Psoas muscle (tissue), 8 donors: ENCODE results near the gene PUDP. TPM values are rescaled to one million over a fixed set of nuclear protein-coding genes. Genes with fewer than 3 reads are reported as not detected.

Experiments
- ATAC-seq, 4 donors: fragments of 200-7000 bp; cut with Tn5 transposase; one replicate each; pipeline ENCODE4 v1.9.1; 2020; ENCODE audit warnings: moderate library complexity in 3 of 4, mild to moderate bottlenecking in 2 of 4
- DNase-seq, 2 donors: peaks; one replicate each; pipeline ENCODE4 v3.0.0-alpha.2; 2020
- H3K27ac ChIP-seq: fragments of 200-600 bp; one replicate; pipeline ENCODE4 v1.8.0; 2022
- H3K27me3 ChIP-seq, 3 donors: fragments of 200-600 bp in 1 of 3; one replicate each; pipeline versions ENCODE4 v1.6.1 to v1.8.0; 2013 to 2022; ENCODE audit warnings: low read length in 2 of 3, mild to moderate bottlenecking in 2 of 3, moderate library complexity in 1 of 3; ENCODE audit not compliant: insufficient read depth in 3 of 3
- H3K36me3 ChIP-seq, 2 donors: fragments of 200-600 bp in 1 of 2; one replicate each; pipeline versions ENCODE4 v1.6.1 to v1.8.0; 2013 to 2022; ENCODE audit warnings: low read depth in 1 of 2, mild to moderate bottlenecking in 1 of 2, moderate library complexity in 1 of 2; ENCODE audit not compliant: insufficient read depth in 1 of 2
- H3K4me1 ChIP-seq: fragments of 200-600 bp; one replicate; pipeline ENCODE4 v1.8.0; 2022
- H3K4me3 ChIP-seq: fragments of 200-600 bp; one replicate; pipeline ENCODE4 v1.8.0; 2022; ENCODE audit warnings: mild to moderate bottlenecking
- H3K9me3 ChIP-seq: fragments of 200-600 bp; one replicate; pipeline ENCODE4 v1.8.0; 2022
- WGBS, 3 donors: extraction: QIAGEN DNeasy Blood & Tissue Kit; methylation state at CpG; one replicate each; pipeline versions ENCODE4 v1.1.6 to v1.1.7; 2013; 5-methylcytosine and 5-hydroxymethylcytosine counted together
- intact Hi-C, 2 donors: fragments of 100-400 bp; cut with DNase I; formaldehyde crosslinking; loops; one replicate each; pipeline versions ENCODE4 v1.11.0 to v1.14.2; 2022
- polyA plus RNA-seq, 3 donors: library from polyadenylated mRNA; stranded (reverse); fragments of 200-250 nt; gene quantifications; one replicate each; pipeline ENCODE4 v1.2.3, GENCODE V29; 2013
- total RNA-seq, 4 donors: library from RNA; stranded (reverse); fragmentation: NEBNext Ultra II Directional in 2 of 4; extraction: Animal tissue kit (Norgen Biotek cat#: 25700) in 2 of 4; gene quantifications; one replicate each; pipeline versions ENCODE4 v1.2.1 to v1.2.4, GENCODE V29; 2021 to 2023
- TF ChIP-seq, protein P1 (sequence below): fragments of 200-600 bp; IDR thresholded peaks from one replicate; pipeline ENCODE4 v1.8.0; 2022; ENCODE audit warnings: antibody characterized with exemption
- donor health status: healthy with polysubstance abuse.
- donor health status: DM: no; HTN: no; CAD: no; lungs with moderate emphysema.
- donor health status: Bipolar disorder and iron deficiency.
- donor health status: healthy.
- donor health status: DM: yes; HTN: yes; CAD: no.
- donor health status: DM: no; HTN: no; CAD: no.
- donor health status: DM: no; HTN: no; CAD: no.
- donor health status: DM: yes; HTN: yes; CAD: no.

PUDP gene
- total and polyA plus RNA-seq, 7 donors = 17.2 to 34.0 (median 21.4) TPM

DNA sequence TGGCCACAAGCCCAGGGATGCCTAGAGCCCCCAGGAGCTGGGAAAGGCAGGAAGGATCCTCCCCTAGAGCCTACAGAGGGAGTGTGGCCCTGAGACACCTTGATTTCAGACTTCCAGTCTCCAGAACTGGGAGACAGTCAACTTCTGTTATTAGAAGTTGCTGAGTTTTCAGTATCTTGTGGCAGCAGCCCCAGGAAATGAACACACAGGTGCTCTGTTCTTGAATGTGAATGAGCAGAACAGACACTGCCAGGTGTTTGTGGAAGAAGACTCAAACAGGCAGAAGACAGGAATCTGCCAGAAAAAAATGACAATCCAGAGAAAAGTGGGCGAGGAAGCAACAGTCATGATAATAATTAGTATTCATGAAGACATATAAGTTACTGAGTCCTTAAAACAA is 64.9 kb downstream of the PUDP start:
- no peak for DNase-seq
- Histone ChIP-seq H3K4me3 (no peak overlapping the region), H3K27me3 (no peaks in the 10 kb centered on the region), H3K36me3 (no peaks in the 10 kb centered on the region), H3K4me1 (peaks cover 5% of the 10 kb centered on the region), H3K27ac (no peak overlapping the region), H3K9me3 (no peaks in the 10 kb centered on the region)
- ATAC-seq = no peak
- TF ChIP-seq, protein P1, sequence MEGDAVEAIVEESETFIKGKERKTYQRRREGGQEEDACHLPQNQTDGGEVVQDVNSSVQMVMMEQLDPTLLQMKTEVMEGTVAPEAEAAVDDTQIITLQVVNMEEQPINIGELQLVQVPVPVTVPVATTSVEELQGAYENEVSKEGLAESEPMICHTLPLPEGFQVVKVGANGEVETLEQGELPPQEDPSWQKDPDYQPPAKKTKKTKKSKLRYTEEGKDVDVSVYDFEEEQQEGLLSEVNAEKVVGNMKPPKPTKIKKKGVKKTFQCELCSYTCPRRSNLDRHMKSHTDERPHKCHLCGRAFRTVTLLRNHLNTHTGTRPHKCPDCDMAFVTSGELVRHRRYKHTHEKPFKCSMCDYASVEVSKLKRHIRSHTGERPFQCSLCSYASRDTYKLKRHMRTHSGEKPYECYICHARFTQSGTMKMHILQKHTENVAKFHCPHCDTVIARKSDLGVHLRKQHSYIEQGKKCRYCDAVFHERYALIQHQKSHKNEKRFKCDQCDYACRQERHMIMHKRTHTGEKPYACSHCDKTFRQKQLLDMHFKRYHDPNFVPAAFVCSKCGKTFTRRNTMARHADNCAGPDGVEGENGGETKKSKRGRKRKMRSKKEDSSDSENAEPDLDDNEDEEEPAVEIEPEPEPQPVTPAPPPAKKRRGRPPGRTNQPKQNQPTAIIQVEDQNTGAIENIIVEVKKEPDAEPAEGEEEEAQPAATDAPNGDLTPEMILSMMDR = no peak
- intact Hi-C loops = no loop called here
- 85 to 100% (median 90%) methylated on average over 1 of the region's 1 CpG for WGBS, 3 donors

DNA sequence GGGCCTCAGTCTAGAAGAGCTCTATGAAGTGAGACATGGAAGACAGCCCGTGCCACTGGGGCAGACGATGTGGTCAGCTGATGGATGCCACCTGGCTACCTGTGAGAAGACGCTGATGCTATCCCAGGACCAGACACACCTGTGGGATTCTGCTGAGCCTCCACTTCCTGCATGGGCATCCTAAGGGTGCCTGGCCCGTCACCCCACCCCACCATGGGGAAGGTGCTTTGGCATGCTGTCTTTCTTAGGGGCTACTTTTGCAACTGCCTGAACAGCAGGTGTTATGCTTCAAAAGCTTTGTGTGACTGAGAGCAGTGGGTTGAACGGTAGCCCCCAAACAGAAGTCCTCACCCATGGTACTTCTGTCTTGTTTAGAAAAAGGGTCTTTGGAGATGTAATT is 65.4 kb downstream of the PUDP start:
- DNase-seq (no peak), ATAC-seq (no peak)
- H3K27ac ChIP-seq = no peak overlapping the region
- H3K4me3 ChIP-seq = no peak overlapping the region
- WGBS, 3 donors = 77 to 95% (median 94%) methylated on average over 5 of the region's 5 CpGs
- TF ChIP-seq, protein P1 = no peak
- intact Hi-C loops = no loop called here
- no peaks in the 10 kb centered on the region for H3K9me3 ChIP-seq
- no peaks in the 10 kb centered on the region for H3K36me3 ChIP-seq
- peaks cover 5% of the 10 kb centered on the region for H3K4me1 ChIP-seq
- H3K27me3 ChIP-seq = no peaks in the 10 kb centered on the region

DNA sequence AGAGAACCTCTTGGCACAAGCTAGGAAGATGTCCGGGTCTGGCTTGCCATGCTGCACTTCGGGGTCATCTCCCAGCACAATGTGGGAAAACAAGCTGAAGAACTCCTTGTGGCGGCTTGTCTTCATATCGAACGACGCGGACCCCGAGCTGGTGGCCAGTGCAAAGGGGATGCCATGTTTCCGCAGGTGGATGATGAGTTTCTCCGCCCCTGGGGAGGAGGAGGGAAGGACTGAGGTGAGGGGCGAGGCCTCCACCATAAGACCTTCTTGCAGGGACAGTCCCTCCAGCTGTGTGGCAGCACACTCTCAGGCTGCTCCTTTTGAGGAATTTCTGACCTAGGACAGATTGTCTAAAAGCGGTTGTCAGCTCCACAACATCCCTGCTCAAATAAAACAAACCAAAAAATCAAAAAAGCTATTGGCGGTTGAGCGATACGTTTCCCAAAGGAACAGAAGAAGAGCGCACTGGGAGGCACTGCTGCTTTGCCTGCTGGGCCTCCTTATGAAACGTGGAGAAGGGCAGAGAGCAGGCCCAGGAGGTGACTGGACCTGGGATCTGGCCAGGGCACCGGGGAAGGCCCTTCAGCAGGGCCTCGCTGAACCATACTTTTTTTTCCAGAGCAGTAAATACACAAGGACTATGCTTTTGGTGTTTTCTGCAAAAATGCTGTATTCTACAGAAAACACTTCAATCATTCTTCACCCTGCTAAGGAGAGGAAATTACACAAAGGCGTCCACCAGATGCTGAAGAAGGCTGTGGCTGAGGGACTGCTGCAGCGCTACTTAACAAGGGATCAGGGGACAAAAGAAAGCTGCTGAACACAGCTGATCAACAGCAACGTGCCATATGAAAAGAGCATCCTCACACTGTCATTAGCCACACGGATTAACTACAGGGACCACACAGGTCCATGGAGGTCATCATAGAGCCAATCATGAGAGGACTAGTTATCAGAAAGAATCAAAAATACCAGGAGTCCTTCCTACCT is 70.4 kb downstream of the PUDP start:
- no peak overlapping the region for H3K27ac ChIP-seq
- H3K4me1 ChIP-seq = no peaks in the 10 kb centered on the region
- ATAC-seq = no peak
- no peaks in the 10 kb centered on the region for H3K9me3 ChIP-seq
- no peak overlapping the region for H3K4me3 ChIP-seq
- 85 to 95% (median 90%) methylated on average over 20 to 23 of the region's 23 CpGs for WGBS, 3 donors
- intact Hi-C loops = no loop called here
- peaks cover 0 to 11% of the 10 kb centered on the region in 2 donors for H3K36me3 ChIP-seq
- DNase-seq = no peak
- TF ChIP-seq, protein P1 = no peak
- no peaks in the 10 kb centered on the region for H3K27me3 ChIP-seq

DNA sequence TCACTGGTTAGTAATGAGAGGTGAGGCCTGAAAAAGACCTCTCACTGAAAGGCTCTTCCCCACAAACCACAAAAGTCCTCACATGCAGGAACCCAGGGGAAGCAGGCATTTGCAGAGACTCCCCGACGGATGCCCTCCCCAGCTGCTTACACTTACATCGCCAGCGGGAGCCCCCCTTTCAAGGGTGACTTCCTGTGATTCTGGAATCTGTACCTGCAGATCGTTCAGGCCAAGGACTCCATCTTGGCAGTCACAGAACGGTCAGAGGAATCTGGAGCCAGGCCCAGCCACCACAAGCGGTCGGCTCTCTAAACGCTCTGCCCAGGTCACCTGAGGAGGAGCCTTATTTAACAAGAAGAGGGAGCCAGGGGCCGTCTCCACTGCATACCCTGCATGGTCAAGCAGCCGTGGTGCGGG is 71.7 kb downstream of the PUDP start:
- 39 to 67% (median 67%) methylated on average over 12 of the region's 12 CpGs for WGBS, 3 donors

More for the DNA sequence above, 71.7 kb downstream of the PUDP start:
- Histone ChIP-seq H3K27ac (no peak overlapping the region), H3K4me1 (no peaks in the 10 kb centered on the region), H3K4me3 (no peak overlapping the region), H3K27me3 (no peaks in the 10 kb centered on the region), H3K9me3 (no peaks in the 10 kb centered on the region), H3K36me3 (peaks cover 0 to 11% of the 10 kb centered on the region in 2 donors)
- peak in 1 of 4 donors; percentile 40 for ATAC-seq
- DNase-seq = peak in 1 of 2 donors; percentile 50
- intact Hi-C loops = no loop called here
- TF ChIP-seq, protein P1 = no peak
